KOPT-K1 (cell line): ENCODE results near the gene ZNF496.

Experiments used
- H3K27ac ChIP-seq: fragments of 200-600 bp; sonication (generic); 2 replicates; pipeline ENCODE4 v1.5.1; 2016; ENCODE audit warnings: antibody characterized with exemption, mild to moderate bottlenecking, low read depth, low read length; ENCODE audit not compliant: poor library complexity, severe bottlenecking
- H3K36me3 ChIP-seq: fragments of 200-600 bp; sonication (generic); 2 replicates; pipeline ENCODE4 v1.5.1; 2017; ENCODE audit warnings: antibody characterized with exemption, mild to moderate bottlenecking, low read length, moderate library complexity; ENCODE audit not compliant: insufficient read depth
- H3K9me3 ChIP-seq: fragments of 200-600 bp; sonication (generic); 2 replicates; pipeline ENCODE4 v1.5.1; 2017; ENCODE audit warnings: antibody characterized with exemption, low read length, mild to moderate bottlenecking; ENCODE audit not compliant: insufficient read depth, poor library complexity, severe bottlenecking

Gene ZNF496

DNA sequence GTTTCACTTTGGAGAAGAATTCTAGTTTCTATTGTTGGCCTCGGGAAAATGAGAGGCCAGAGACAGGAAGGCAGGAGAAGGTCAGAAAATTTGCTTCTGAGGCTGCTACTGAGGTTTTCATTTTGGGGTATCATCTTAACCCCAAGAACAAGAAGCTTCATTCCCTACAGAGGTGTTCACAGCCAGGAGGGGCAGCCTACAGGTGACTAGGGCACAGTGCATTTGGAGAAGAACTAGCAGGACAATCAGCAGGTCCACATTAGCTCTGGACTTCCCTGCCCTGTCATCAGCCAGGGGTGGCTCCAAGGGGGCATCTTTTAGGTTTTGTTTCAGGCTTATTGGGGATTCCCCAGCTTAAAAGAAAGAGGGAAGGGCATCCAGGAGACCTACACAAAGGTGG lies 12.1 kb upstream of the ZNF496 start:
- Histone ChIP-seq H3K9me3 (no peaks in the 10 kb centered on the region), H3K36me3 (peaks cover 27% of the 10 kb centered on the region), H3K27ac (no peak overlapping the region)

DNA sequence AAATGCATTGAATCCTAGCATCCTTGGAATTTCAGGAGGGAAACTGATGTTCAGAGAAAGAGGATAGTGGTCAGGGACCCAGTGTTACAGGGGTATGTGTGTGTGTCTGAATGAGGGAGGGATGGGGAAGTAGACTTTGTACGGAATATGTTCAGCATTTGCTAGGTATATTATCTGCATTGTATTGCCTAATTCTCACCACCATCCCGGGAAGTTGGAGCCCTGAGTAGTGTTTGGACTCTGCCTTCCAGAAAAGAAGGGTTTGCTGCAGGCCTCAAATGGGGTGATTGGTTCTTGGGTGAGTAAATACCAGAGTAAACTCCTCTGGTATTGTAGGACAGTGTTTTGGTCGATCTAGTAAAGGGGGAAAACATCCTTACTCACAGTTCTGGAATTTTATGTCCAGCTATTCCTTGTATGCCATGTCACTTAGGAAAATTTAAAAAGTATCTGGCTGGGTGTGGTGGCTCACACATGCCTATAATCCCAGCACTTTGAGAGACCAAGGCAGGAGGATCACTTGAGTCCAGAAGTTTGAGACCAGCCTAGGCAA lies 7.1 kb upstream of the ZNF496 start:
- H3K36me3 ChIP-seq, result peaks cover 37% of the 10 kb centered on the region
- H3K27ac ChIP-seq, result no peak overlapping the region
- no peaks in the 10 kb centered on the region for H3K9me3 ChIP-seq

- H3K9me3 ChIP-seq, result no peaks in the 10 kb centered on the region
- peaks cover 45% of the 10 kb centered on the region for H3K36me3 ChIP-seq
- H3K27ac ChIP-seq, result no peak overlapping the region
These were observed 6.3 kb upstream of the ZNF496 start for GRCh38 chr1:247337961-247338360.

- Histone ChIP-seq H3K9me3 (no peaks in the 10 kb centered on the region), H3K27ac (no peak overlapping the region), H3K36me3 (peaks cover 46% of the 10 kb centered on the region)
These were observed 5.6 kb upstream of the ZNF496 start for GRCh38 chr1:247337250-247337746.

- Histone ChIP-seq H3K9me3 (no peaks in the 10 kb centered on the region), H3K27ac (no peak overlapping the region), H3K36me3 (peaks cover 42% of the 10 kb centered on the region)
These were observed 4.7 kb upstream of the ZNF496 start for GRCh38 chr1:247336390-247336789.

GRCh38 chr1:247335882-247336281 lies 4.2 kb upstream of the ZNF496 start:
- Histone ChIP-seq H3K9me3 (no peaks in the 10 kb centered on the region), H3K36me3 (peaks cover 37% of the 10 kb centered on the region), H3K27ac (no peak overlapping the region)

DNA sequence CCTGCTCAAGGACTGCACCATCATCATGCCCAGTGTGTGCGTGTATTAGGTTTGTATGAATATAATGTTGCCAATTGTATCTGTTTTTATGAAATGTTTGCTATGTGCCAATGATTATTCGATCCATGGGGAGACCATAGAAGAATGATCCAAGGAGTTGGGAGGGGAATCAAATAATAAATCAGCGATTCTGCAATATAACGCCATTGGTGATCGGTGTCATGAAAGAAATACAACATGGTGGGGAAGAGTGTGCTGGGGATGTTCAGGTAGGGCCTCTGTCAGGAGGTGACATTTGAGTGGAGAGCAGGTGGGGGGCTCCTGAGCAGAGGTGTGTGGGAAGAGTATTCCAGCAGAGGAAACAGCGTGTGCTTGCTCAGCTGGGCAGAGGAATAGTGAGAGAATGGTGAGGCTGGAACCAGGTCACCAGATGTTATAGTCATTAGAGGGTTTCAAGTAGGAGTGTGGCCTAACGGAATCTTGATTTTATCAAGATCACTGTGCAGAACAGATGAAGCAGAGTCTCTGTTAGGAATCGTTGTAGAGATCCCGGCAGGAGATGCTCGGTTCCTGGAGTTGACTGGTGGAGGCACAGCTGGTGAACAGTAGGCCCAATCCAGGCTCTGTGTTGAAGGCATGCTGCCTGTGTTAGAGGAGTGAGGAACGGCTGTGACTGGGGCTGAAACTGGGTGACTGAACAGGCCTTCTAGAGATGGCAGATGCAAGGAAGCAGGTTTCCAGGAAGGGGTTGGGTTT lies 2.9 kb upstream of the ZNF496 start:
- Histone ChIP-seq H3K36me3 (peaks cover 29% of the 10 kb centered on the region), H3K9me3 (no peaks in the 10 kb centered on the region), H3K27ac (no peak overlapping the region)

DNA sequence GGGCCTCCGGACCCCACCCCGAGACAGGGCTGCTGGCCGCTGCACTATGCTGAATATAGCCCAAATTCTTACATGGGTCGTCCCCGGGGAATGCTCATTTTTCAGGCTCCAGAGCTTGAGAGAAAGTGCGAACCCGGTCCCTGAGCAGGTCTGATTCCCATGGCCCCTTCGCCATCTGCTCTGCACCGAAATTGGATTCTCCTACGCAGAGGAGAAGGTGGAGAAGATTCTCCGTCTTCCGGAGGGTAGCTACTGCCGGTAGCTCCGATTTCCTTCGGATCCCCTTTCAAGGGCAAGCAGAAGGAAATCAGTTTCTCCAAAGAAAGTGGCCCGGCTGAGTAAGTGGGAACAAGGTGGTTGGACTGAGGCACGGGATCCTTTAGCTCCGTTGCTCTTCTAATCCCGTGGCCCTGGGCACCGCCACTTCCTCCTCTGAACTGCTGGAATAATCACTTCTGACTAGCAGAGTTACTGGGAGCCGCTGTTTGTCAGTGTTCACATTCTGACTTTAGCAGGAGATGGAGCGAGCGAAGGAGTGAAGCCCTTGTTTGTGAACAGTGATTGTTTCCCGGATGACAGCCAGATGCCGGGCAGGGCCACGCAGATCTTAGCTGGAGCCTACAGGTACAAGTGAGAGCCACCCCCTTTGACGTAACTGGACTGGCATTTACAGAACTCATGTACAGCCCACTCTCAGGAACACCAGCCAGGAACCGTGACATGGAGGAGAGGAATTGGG lies 1.1 kb upstream of the ZNF496 start:
- H3K27ac ChIP-seq, result peak overlapping the region; percentile 90
- H3K9me3 ChIP-seq, result no peaks in the 10 kb centered on the region
- peaks cover 42% of the 10 kb centered on the region for H3K36me3 ChIP-seq

- H3K36me3 ChIP-seq, result peaks cover 45% of the 10 kb centered on the region
- no peaks in the 10 kb centered on the region for H3K9me3 ChIP-seq
- H3K27ac ChIP-seq, result peak overlapping the region; percentile 90
These were observed 552 bp upstream of the ZNF496 start for GRCh38 chr1:247332215-247332622.

DNA sequence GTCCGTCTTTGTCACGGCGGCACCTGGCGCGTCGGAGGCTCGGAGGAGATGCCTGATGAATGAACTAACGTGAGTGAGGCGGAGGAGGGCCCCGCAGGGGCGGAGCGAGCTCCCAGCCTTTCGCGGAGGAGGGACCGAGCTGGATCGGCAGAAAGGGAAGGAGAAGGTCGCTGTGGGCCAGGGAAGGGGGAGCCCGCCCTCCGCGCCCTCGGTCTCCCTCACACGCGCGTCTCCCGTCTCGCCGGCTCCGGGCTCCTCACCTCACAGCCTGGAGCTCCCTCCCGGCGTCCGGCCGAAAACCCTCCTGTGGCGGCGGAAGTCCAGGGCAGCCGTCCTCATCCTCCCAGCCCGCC lies 519 bp downstream of the ZNF496 start:
- peak overlapping the region; percentile 90 for H3K27ac ChIP-seq
- H3K36me3 ChIP-seq, result peaks cover 44% of the 10 kb centered on the region
- H3K9me3 ChIP-seq, result no peaks in the 10 kb centered on the region

DNA sequence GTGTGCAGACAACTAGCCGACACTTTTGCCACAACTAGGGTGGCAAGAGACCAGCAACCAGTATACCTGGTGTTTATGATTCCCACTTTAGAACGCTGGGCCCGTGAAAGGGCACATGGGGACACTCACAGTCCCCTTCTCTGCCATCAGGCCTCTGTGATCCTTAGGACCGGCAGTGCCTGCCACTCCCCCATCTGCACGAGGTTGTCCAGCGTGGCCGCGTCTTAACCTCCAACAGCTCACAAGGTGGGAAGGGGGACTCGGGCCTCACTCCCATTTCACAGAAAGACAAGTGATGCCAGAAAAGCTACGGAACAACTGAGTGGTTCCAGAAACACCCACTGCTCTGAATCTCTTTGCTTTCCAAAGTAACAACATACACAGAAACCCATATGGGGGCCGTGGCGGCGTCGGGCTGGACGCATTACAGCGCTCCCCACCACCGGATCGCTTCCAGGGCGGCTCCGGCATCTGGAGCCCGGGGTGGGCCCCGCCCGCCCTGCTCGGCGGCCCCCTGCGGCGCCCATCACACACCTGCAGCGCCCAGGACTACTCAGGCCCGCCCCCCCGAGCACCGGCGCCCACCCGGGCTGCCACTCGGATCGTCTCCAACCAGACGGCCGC lies 1.0 kb downstream of the ZNF496 start:
- peaks cover 44% of the 10 kb centered on the region for H3K36me3 ChIP-seq

DNA sequence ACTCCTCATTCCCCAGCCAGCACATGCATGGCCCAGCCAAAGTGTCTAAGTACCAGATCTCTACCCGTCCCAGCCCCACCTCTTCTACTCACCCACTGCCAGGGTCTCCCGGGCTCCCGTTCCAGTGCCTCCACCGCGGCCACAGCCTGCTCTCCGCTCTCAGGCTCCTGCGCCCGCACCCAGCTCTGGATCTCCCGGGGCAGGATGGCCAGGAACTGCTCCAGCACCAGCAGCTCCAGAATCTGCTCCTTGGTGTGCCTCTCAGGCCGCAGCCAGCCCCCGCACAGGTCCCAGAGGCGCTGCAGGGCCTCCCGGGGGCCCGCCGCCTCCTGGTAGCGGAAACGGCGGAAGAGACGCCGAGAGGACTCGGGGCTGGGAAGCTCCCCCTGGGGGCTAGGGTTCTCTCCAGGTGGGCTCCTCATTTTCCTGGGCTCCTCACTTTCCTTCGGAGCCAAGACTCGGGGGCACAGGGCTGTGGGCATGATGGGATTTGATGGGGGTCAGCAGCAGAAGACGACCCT lies 2.5 kb downstream of the ZNF496 start:
- H3K36me3 ChIP-seq, result peaks cover 59% of the 10 kb centered on the region

More for the DNA sequence above, 1.0 kb downstream of the ZNF496 start:
- H3K27ac ChIP-seq, result peak overlapping the region; percentile 90
- H3K9me3 ChIP-seq, result no peaks in the 10 kb centered on the region

DNA sequence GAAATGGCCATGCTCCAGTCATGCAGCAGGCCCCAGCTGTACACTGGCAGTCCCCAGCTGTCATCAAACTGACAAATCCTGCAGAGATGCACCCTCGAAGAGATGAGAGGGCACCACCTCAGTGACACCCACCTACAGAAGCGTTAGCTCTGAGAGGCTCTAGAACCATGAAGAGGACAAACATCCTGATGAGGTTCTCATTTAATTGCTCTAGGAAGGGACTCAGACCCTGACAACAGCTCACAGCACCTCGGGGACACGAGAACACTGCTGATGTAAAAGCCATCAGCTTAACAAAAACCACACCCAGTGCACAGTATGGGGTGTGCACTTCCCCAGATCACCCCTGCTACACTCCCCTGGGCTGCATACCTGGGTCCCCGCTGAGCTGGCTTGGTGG lies 3.4 kb downstream of the ZNF496 start:
- Histone ChIP-seq H3K27ac (peak overlapping the region; percentile 63), H3K36me3 (peaks cover 54% of the 10 kb centered on the region), H3K9me3 (no peaks in the 10 kb centered on the region)

More for the DNA sequence above, 2.5 kb downstream of the ZNF496 start:
- Histone ChIP-seq H3K9me3 (no peaks in the 10 kb centered on the region), H3K27ac (peak overlapping the region; percentile 63)

GRCh38 chr1:247326411-247327130 lies 5.1 kb downstream of the ZNF496 start:
- H3K36me3 ChIP-seq, result peaks cover 64% of the 10 kb centered on the region
- H3K9me3 ChIP-seq, result no peaks in the 10 kb centered on the region
- H3K27ac ChIP-seq, result peak overlapping the region; percentile 63
